ENCODE results near the gene DHCR24. TPM values are rescaled to one million over a fixed set of nuclear protein-coding genes. Genes with fewer than 3 reads are reported as not detected.
A peak's percentile ranks its signal among the peaks of the same experiment; 100 is the strongest.
"Not testable (repeated sequence)": the region's sequence is repeated elsewhere in the genome, so short reads cannot be mapped to it uniquely, and the experiment has no call there.

The DHCR24 gene
- 9.9 TPM for total RNA-seq

- no peaks in the 10 kb centered on the region for H3K9me3 ChIP-seq (ENCODE audit: control insufficient read depth in 3 of 3, low read length in 3 of 3)
- H3K9ac ChIP-seq (ENCODE audit: low read depth in 1 of 3, low read length in 3 of 3) = peak within 1 kb of the TSS; percentile 54 to 94 (median 73)
- peak within 1 kb of the TSS; percentile 88 to 97 (median 96) for H3K4me3 ChIP-seq (ENCODE audit: low read length in 3 of 3)
- H3K27ac ChIP-seq (ENCODE audit: low read depth, low read length) = peak within 1 kb of the TSS; percentile 62
- H3K36me3 ChIP-seq (ENCODE audit: control insufficient read depth in 3 of 3, insufficient read depth in 3 of 3, low read length in 3 of 3) = peaks cover 0 to 3% (median 0%) of the 10 kb centered on the region in 3 donors
- H3K27me3 ChIP-seq (ENCODE audit: control insufficient read depth in 3 of 3, insufficient read depth in 3 of 3, low read length in 3 of 3) = no peaks in the 10 kb centered on the region
- H3K4me1 ChIP-seq (ENCODE audit: control insufficient read depth in 3 of 3, insufficient read depth in 3 of 3, low read length in 3 of 3) = peaks cover 17 to 54% (median 45%) of the 10 kb centered on the region in 3 donors
Observed at GRCh38 chr1:54886724-54887664, at the start of gene DHCR24. DHCR24 (minus strand) TSS chr1:54887195; CDS start chr1:54887119, 76 bp downstream.

GRCh38 chr1:54936791-54937190, 49.8 kb upstream of the DHCR24 start:
- Histone ChIP-seq H3K4me3 (ENCODE audit: low read length in 3 of 3) (no peak overlapping the region), H3K27me3 (ENCODE audit: control insufficient read depth in 3 of 3, insufficient read depth in 3 of 3, low read length in 3 of 3) (no peaks in the 10 kb centered on the region), H3K9ac (ENCODE audit: low read depth in 1 of 3, low read length in 3 of 3) (no peak overlapping the region), H3K27ac (ENCODE audit: low read depth, low read length) (no peak overlapping the region), H3K4me1 (ENCODE audit: control insufficient read depth in 3 of 3, insufficient read depth in 3 of 3, low read length in 3 of 3) (peaks cover under 1% of the 10 kb centered on the region in 3 donors), H3K9me3 (ENCODE audit: control insufficient read depth in 3 of 3, low read length in 3 of 3) (no peaks in the 10 kb centered on the region), H3K36me3 (ENCODE audit: control insufficient read depth in 3 of 3, insufficient read depth in 3 of 3, low read length in 3 of 3) (no peaks in the 10 kb centered on the region)

- Histone ChIP-seq H3K27ac (ENCODE audit: low read depth, low read length) (no peak overlapping the region), H3K9ac (ENCODE audit: low read depth in 1 of 3, low read length in 3 of 3) (no peak overlapping the region), H3K4me3 (ENCODE audit: low read length in 3 of 3) (no peak overlapping the region), H3K4me1 (ENCODE audit: control insufficient read depth in 3 of 3, insufficient read depth in 3 of 3, low read length in 3 of 3) (peaks cover 4 to 8% (median 7%) of the 10 kb centered on the region in 3 donors), H3K9me3 (ENCODE audit: control insufficient read depth in 3 of 3, low read length in 3 of 3) (no peaks in the 10 kb centered on the region), H3K27me3 (ENCODE audit: control insufficient read depth in 3 of 3, insufficient read depth in 3 of 3, low read length in 3 of 3) (no peaks in the 10 kb centered on the region), H3K36me3 (ENCODE audit: control insufficient read depth in 3 of 3, insufficient read depth in 3 of 3, low read length in 3 of 3) (no peaks in the 10 kb centered on the region)
Observed at GRCh38 chr1:54934869-54935268, 47.9 kb upstream of the DHCR24 start.

GRCh38 chr1:54934081-54934480, 47.1 kb upstream of the DHCR24 start:
- not testable (repeated sequence) for H3K27ac ChIP-seq (ENCODE audit: low read depth, low read length); H3K36me3 ChIP-seq (ENCODE audit: control insufficient read depth in 3 of 3, insufficient read depth in 3 of 3, low read length in 3 of 3)

GRCh38 chr1:54931275-54931840, 44.4 kb upstream of the DHCR24 start:
- H3K9me3 ChIP-seq (ENCODE audit: control insufficient read depth in 3 of 3, low read length in 3 of 3) = no peaks in the 10 kb centered on the region
- no peaks in the 10 kb centered on the region for H3K36me3 ChIP-seq (ENCODE audit: control insufficient read depth in 3 of 3, insufficient read depth in 3 of 3, low read length in 3 of 3)
- no peaks in the 10 kb centered on the region for H3K27me3 ChIP-seq (ENCODE audit: control insufficient read depth in 3 of 3, insufficient read depth in 3 of 3, low read length in 3 of 3)
- H3K27ac ChIP-seq (ENCODE audit: low read depth, low read length) = peak overlapping the region; percentile 11
- peak overlapping the region in 1 of 3 donors; percentile 28 for H3K9ac ChIP-seq (ENCODE audit: low read depth in 1 of 3, low read length in 3 of 3)
- no peak overlapping the region for H3K4me3 ChIP-seq (ENCODE audit: low read length in 3 of 3)
- H3K4me1 ChIP-seq (ENCODE audit: control insufficient read depth in 3 of 3, insufficient read depth in 3 of 3, low read length in 3 of 3) = peaks cover 28 to 41% (median 37%) of the 10 kb centered on the region in 3 donors

More at GRCh38 chr1:54934081-54934480, 47.1 kb upstream of the DHCR24 start:
- H3K9ac ChIP-seq (ENCODE audit: low read depth in 1 of 3, low read length in 3 of 3); H3K27me3 ChIP-seq (ENCODE audit: control insufficient read depth in 3 of 3, insufficient read depth in 3 of 3, low read length in 3 of 3); H3K9me3 ChIP-seq (ENCODE audit: control insufficient read depth in 3 of 3, low read length in 3 of 3); H3K4me3 ChIP-seq (ENCODE audit: low read length in 3 of 3): not testable (repeated sequence)
- peaks cover 10 to 16% (median 12%) of the 10 kb centered on the region in 3 donors for H3K4me1 ChIP-seq (ENCODE audit: control insufficient read depth in 3 of 3, insufficient read depth in 3 of 3, low read length in 3 of 3)

- H3K36me3 ChIP-seq (ENCODE audit: control insufficient read depth in 3 of 3, insufficient read depth in 3 of 3, low read length in 3 of 3) = no peaks in the 10 kb centered on the region
- H3K9me3 ChIP-seq (ENCODE audit: control insufficient read depth in 3 of 3, low read length in 3 of 3) = no peaks in the 10 kb centered on the region
- H3K9ac ChIP-seq (ENCODE audit: low read depth in 1 of 3, low read length in 3 of 3) = no peak overlapping the region
- peak overlapping the region; percentile 84 for H3K27ac ChIP-seq (ENCODE audit: low read depth, low read length)
- H3K4me1 ChIP-seq (ENCODE audit: control insufficient read depth in 3 of 3, insufficient read depth in 3 of 3, low read length in 3 of 3) = peaks cover 31 to 47% (median 42%) of the 10 kb centered on the region in 3 donors
- H3K27me3 ChIP-seq (ENCODE audit: control insufficient read depth in 3 of 3, insufficient read depth in 3 of 3, low read length in 3 of 3) = no peaks in the 10 kb centered on the region
- no peak overlapping the region for H3K4me3 ChIP-seq (ENCODE audit: low read length in 3 of 3)
Observed at GRCh38 chr1:54929700-54930099, 42.7 kb upstream of the DHCR24 start.

- peaks cover 31 to 47% (median 42%) of the 10 kb centered on the region in 3 donors for H3K4me1 ChIP-seq (ENCODE audit: control insufficient read depth in 3 of 3, insufficient read depth in 3 of 3, low read length in 3 of 3)
- no peaks in the 10 kb centered on the region for H3K9me3 ChIP-seq (ENCODE audit: control insufficient read depth in 3 of 3, low read length in 3 of 3)
- H3K36me3 ChIP-seq (ENCODE audit: control insufficient read depth in 3 of 3, insufficient read depth in 3 of 3, low read length in 3 of 3) = no peaks in the 10 kb centered on the region
- no peaks in the 10 kb centered on the region for H3K27me3 ChIP-seq (ENCODE audit: control insufficient read depth in 3 of 3, insufficient read depth in 3 of 3, low read length in 3 of 3)
- H3K9ac ChIP-seq (ENCODE audit: low read depth in 1 of 3, low read length in 3 of 3) = no peak overlapping the region
- H3K4me3 ChIP-seq (ENCODE audit: low read length in 3 of 3) = no peak overlapping the region
- H3K27ac ChIP-seq (ENCODE audit: low read depth, low read length) = peak overlapping the region; percentile 84
Observed at GRCh38 chr1:54928327-54928726, 41.3 kb upstream of the DHCR24 start.

GRCh38 chr1:54927472-54928240, 40.7 kb upstream of the DHCR24 start:
- H3K27me3 ChIP-seq (ENCODE audit: control insufficient read depth in 3 of 3, insufficient read depth in 3 of 3, low read length in 3 of 3) = no peaks in the 10 kb centered on the region
- no peaks in the 10 kb centered on the region for H3K9me3 ChIP-seq (ENCODE audit: control insufficient read depth in 3 of 3, low read length in 3 of 3)
- no peaks in the 10 kb centered on the region for H3K36me3 ChIP-seq (ENCODE audit: control insufficient read depth in 3 of 3, insufficient read depth in 3 of 3, low read length in 3 of 3)
- H3K27ac ChIP-seq (ENCODE audit: low read depth, low read length) = peak overlapping the region; percentile 84
- H3K4me3 ChIP-seq (ENCODE audit: low read length in 3 of 3) = no peak overlapping the region
- peak overlapping the region; percentile 25 to 44 (median 42) for H3K9ac ChIP-seq (ENCODE audit: low read depth in 1 of 3, low read length in 3 of 3)
- peaks cover 35 to 52% (median 45%) of the 10 kb centered on the region in 3 donors for H3K4me1 ChIP-seq (ENCODE audit: control insufficient read depth in 3 of 3, insufficient read depth in 3 of 3, low read length in 3 of 3)

GRCh38 chr1:54926970-54927369, 40.0 kb upstream of the DHCR24 start:
- H3K27me3 ChIP-seq (ENCODE audit: control insufficient read depth in 3 of 3, insufficient read depth in 3 of 3, low read length in 3 of 3) = no peaks in the 10 kb centered on the region
- peaks cover 36 to 52% (median 45%) of the 10 kb centered on the region in 3 donors for H3K4me1 ChIP-seq (ENCODE audit: control insufficient read depth in 3 of 3, insufficient read depth in 3 of 3, low read length in 3 of 3)
- H3K4me3 ChIP-seq (ENCODE audit: low read length in 3 of 3) = peak overlapping the region in 1 of 3 donors; percentile 6
- peaks cover 0 to 2% (median 0%) of the 10 kb centered on the region in 3 donors for H3K9me3 ChIP-seq (ENCODE audit: control insufficient read depth in 3 of 3, low read length in 3 of 3)
- peak overlapping the region; percentile 25 to 44 (median 42) for H3K9ac ChIP-seq (ENCODE audit: low read depth in 1 of 3, low read length in 3 of 3)
- H3K27ac ChIP-seq (ENCODE audit: low read depth, low read length) = peak overlapping the region; percentile 84
- no peaks in the 10 kb centered on the region for H3K36me3 ChIP-seq (ENCODE audit: control insufficient read depth in 3 of 3, insufficient read depth in 3 of 3, low read length in 3 of 3)
